ENCODE results near the gene LTBR. TPM values are rescaled to one million over a fixed set of nuclear protein-coding genes. Genes with fewer than 3 reads are reported as not detected.
A peak's percentile ranks its signal among the peaks of the same experiment; 100 is the strongest.

LTBR gene
- total and polyA plus RNA-seq, 2 donors (not counting 3 experiments of a cell fraction or from before 2014, with no cell fraction given): 70.7 to 102 TPM

- Histone ChIP-seq H4K20me1 (replicated peaks; ENCODE audit: control insufficient read depth, extremely low read depth, insufficient read depth, low read length) (no peaks in the 10 kb centered on the region), H3K9me3 (replicated peaks; ENCODE audit: control insufficient read depth, insufficient read depth, low read length) (no peaks in the 10 kb centered on the region), H3K4me1 (ENCODE audit: control insufficient read depth, extremely low read depth, insufficient read depth, low read length) (peaks cover 57% of the 10 kb centered on the region), H3K4me2 (ENCODE audit: insufficient read depth, low read length) (peak overlapping the region; percentile 91), H3K9ac (replicated peaks; ENCODE audit: extremely low read depth, insufficient read depth, low read length) (peak overlapping the region; percentile 80), H3K36me3 (ENCODE audit: control insufficient read depth in 2 of 2, extremely low read depth in 1 of 2, insufficient read depth in 2 of 2, low read length in 2 of 2) (peaks cover 0 to 3% of the 10 kb centered on the region in 2 experiments), H2AFZ (ENCODE audit: low read depth, low read length) (no peak overlapping the region), H3K27me3 (ENCODE audit: control insufficient read depth in 2 of 2, insufficient read depth in 2 of 2, low read length in 2 of 2) (no peaks in the 10 kb centered on the region), H3K79me2 (ENCODE audit: control insufficient read depth, insufficient read depth, low read length) (peaks cover 70% of the 10 kb centered on the region), H3K9me1 (replicated peaks; ENCODE audit: control insufficient read depth, extremely low read depth, insufficient read depth, low read length) (no peaks in the 10 kb centered on the region), H3K4me3 (replicated peaks in 1 of 3; ENCODE audit: insufficient read depth in 1 of 3, low read depth in 1 of 3, low read length in 3 of 3) (peak overlapping the region in 2 of 3 experiments; percentile 89 to 98), H3K27ac (ENCODE audit: insufficient read depth, low read depth, low read length) (peak overlapping the region; percentile 69)
- TF ChIP-seq POLR2AphosphoS5 (IDR thresholded peaks at IDR 0.05; ENCODE audit: insufficient read depth, low read depth, low read length) (no peak), GATA2 (IDR thresholded peaks at IDR 0.05; ENCODE audit: insufficient read depth, insufficient read length, low read depth, low read length) (no peak), FOS (IDR thresholded peaks at IDR 0.05; ENCODE audit: borderline replicate concordance, insufficient read depth, low read length) (no peak), EZH2 (IDR thresholded peaks at IDR 0.05; ENCODE audit: borderline replicate concordance, low read depth, low read length, severe bottlenecking) (no peak), JUN (IDR thresholded peaks at IDR 0.05; ENCODE audit: borderline replicate concordance, insufficient read depth, insufficient read length, low read depth) (no peak), CTCF (IDR thresholded peaks at IDR 0.05; ENCODE audit: extremely low read depth in 1 of 2, insufficient read depth in 1 of 2, low read depth in 1 of 2, low read length in 2 of 2) (no peak), MYC (IDR thresholded peaks at IDR 0.05; ENCODE audit: low read depth, low read length) (no peak), POLR2A (IDR thresholded peaks at IDR 0.05; ENCODE audit: low read depth, low read length) (no peak)
- TF ChIP-seq, protein P1, sequence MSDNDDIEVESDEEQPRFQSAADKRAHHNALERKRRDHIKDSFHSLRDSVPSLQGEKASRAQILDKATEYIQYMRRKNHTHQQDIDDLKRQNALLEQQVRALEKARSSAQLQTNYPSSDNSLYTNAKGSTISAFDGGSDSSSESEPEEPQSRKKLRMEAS (IDR thresholded peaks at IDR 0.05; ENCODE audit: insufficient read depth, insufficient read length): no peak
- DNase-seq (ENCODE audit: low read depth, low spot score) (no peak), FAIRE-seq (peak; percentile 31)
- dilution Hi-C loops (cut with MboI; ENCODE audit: extremely low pct_ligation_motif_present, low sequenced_read_pairs) (no loop called here), intact Hi-C loops (cut with micrococcal nuclease) (loop anchor here (5.0 kb wide), 1 partner anchor 128 kb away; no protein-coding TSS in a partner anchor)
- no TSS peak for BruUV-seq (replicated peaks)
- POLR2A ChIA-PET: interaction anchor here (0.6 to 1.5 kb wide), 5 partner anchors 16 to 195 kb away, joined by 3 to 6 read pairs (median 4); no protein-coding TSS in a partner anchor
- CTCF ChIA-PET: interaction anchor here (0.8 to 4.5 kb wide), 10 partner anchors 12 to 127 kb away, joined by 3 to 26 read pairs (median 6); partner anchors contain the start of gene LTBR
Observed at GRCh38 chr12:6338955-6339354, 45.0 kb upstream of the LTBR start.

All from endothelial cell of umbilical vein (primary cell).